GM06990 (cell line): ENCODE data around the gene RGL3.

Experiments
- DNase-seq: peaks from one replicate; pipeline ENCODE4 v3.0.0-alpha.2; 2011; ENCODE audit not compliant: insufficient read length; ENCODE audit errors: extremely low read depth
- H3K27me3 ChIP-seq: replicated peaks from 2 replicates; pipeline ENCODE4 v1.6.0; 2011; ENCODE audit warnings: low read length; ENCODE audit not compliant: control insufficient read depth, insufficient read depth
- H3K36me3 ChIP-seq: 2 replicates; pipeline ENCODE4 v1.5.1; 2011; ENCODE audit warnings: low read length; ENCODE audit not compliant: control insufficient read depth, insufficient read depth
- H3K4me3 ChIP-seq: replicated peaks from 2 replicates; pipeline ENCODE4 v1.5.1; 2011; ENCODE audit warnings: low read depth, mild to moderate bottlenecking, control low read depth, low read length
- CTCF ChIP-seq: IDR thresholded peaks from 2 replicates; pipeline ENCODE4 v1.5.1; 2011; ENCODE audit warnings: low read length, control low read depth, mild to moderate bottlenecking, inconsistent platforms; ENCODE audit not compliant: insufficient read depth, poor library complexity, severe bottlenecking

The RGL3 gene

GRCh38 chr19:11448923-11449554, 29.9 kb upstream of the RGL3 start:
- Histone ChIP-seq H3K27me3 (no peaks in the 10 kb centered on the region), H3K4me3 (no peak overlapping the region), H3K36me3 (peaks cover 41% of the 10 kb centered on the region)
- no peak for DNase-seq
- no peak for TF ChIP-seq CTCF

GRCh38 chr19:11448410-11448809, 29.3 kb upstream of the RGL3 start:
- no peak for TF ChIP-seq CTCF
- peaks cover 43% of the 10 kb centered on the region for H3K36me3 ChIP-seq
- no peak overlapping the region for H3K4me3 ChIP-seq
- no peaks in the 10 kb centered on the region for H3K27me3 ChIP-seq
- DNase-seq: no peak

GRCh38 chr19:11447347-11448262, 28.5 kb upstream of the RGL3 start:
- Histone ChIP-seq H3K27me3 (no peaks in the 10 kb centered on the region), H3K36me3 (peaks cover 43% of the 10 kb centered on the region), H3K4me3 (no peak overlapping the region)
- TF ChIP-seq CTCF: no peak
- no peak for DNase-seq

- no peak for DNase-seq
- peaks cover 46% of the 10 kb centered on the region for H3K36me3 ChIP-seq
- peak; percentile 76 for TF ChIP-seq CTCF
- no peaks in the 10 kb centered on the region for H3K27me3 ChIP-seq
- H3K4me3 ChIP-seq: no peak overlapping the region
These were observed 27.7 kb upstream of the RGL3 start for GRCh38 chr19:11446652-11447301.

GRCh38 chr19:11446271-11446651, 27.1 kb upstream of the RGL3 start:
- H3K27me3 ChIP-seq: no peaks in the 10 kb centered on the region
- H3K36me3 ChIP-seq: peaks cover 51% of the 10 kb centered on the region
- no peak overlapping the region for H3K4me3 ChIP-seq
- DNase-seq: no peak
- no peak for TF ChIP-seq CTCF
